Esophagus mucosa (tissue), 1 donor: ENCODE data around the gene NAB2. TPM values are rescaled to one million over a fixed set of nuclear protein-coding genes. Genes with fewer than 3 reads are reported as not detected.

Experiments
- ATAC-seq: fragments of 200-7000 bp; cut with Tn5 transposase; one replicate; pipeline ENCODE4 v1.9.1; 2020
- total RNA-seq: library from RNA; stranded (reverse); gene quantifications from one replicate; pipeline ENCODE4 v1.2.4, GENCODE V29; 2023
- donor health status: DM: yes; HTN: yes; CAD: no.

Gene NAB2
- total RNA-seq, 1 donor from 2014 or later: 13.7 TPM

DNA sequence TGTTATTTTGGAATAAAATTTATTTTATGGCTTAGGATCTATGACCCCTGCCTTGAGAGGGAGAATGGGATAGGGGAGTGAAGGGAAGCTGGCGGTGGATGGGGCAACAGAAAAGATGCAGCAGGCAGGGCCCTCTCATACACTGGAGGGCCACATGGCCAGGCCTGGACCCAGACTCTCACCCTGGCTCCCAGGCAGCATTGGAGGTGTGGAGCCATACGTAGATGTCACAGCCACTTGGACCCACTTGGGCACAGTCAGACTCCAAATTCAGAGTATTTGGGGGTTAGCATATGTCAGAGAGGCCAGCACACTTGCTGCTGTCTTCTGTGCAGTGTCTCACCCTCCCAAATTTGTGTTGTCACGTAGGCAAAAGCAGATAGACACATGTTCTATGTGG is 6.5 kb downstream of the NAB2 start:
- peak; percentile 0 for ATAC-seq

DNA sequence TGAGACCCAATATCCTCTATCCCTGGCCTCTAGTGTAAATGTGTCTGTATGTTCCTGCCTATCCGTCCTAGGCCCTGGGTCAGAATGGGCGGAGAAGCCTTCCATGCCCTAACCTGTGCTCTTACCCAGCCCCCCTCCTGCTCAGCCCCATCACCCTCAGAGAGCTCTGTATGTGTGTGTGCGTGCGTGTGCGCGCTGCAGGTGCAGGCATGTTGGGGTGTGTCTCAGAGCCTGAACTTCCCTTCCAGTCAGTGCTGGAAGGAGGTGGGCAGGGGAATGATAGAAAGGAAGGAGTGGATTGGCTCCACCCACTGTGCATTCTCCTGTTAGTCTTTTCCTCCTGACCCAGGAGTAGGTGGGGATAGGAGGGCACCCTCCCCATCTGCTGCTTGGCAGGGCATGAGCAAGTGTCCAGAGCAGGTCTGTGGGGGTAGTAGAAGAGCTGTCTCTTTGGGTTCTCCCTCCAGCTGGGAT is 7.2 kb downstream of the NAB2 start:
- peak; percentile 86 for ATAC-seq

DNA sequence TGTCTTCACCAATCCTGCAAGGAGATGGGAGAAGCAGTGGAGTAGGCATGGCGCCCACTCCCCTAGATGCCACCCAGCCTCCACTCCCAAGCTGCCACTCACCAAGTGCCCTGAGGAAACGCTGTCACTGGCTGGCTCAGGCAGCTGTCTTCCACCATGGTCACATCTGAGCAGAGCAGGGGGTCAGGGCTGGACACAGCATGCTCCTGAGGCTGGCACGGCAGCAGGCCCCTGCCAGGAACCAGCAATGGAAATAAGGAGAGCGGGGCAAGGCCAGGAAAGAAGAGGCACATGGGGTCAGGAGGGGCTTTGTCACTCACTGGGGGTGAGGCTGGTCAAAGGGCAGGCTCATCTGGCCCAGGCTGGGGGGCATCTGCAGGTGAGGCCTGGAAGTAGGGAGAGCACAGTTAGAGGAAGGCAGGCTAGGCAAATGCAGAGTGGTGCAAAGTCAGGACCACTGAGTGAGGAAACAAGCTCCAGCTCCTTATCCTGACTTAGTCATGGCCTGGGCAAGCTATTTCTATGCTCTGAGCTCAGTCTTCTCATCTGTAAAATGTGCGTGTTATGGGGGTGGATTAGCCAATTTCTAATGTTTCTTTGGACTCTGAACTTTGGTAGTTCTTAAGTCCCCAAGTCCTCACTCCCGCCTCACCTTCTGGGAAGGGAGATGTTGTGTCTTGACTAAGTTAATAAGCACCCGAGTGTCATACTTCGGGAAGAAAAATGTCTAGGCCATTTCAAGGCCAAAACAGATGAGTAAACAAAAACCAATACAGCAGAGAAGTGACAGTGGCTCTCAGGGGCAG is 8.0 kb downstream of the NAB2 start:
- no peak for ATAC-seq

GRCh38 chr12:57097554-57097835 is 8.6 kb downstream of the NAB2 start:
- ATAC-seq: no peak

- no peak for ATAC-seq
These were observed 9.6 kb downstream of the NAB2 start for GRCh38 chr12:57098546-57098945.

GRCh38 chr12:57099047-57099714 is 10.3 kb downstream of the NAB2 start:
- ATAC-seq: no peak

DNA sequence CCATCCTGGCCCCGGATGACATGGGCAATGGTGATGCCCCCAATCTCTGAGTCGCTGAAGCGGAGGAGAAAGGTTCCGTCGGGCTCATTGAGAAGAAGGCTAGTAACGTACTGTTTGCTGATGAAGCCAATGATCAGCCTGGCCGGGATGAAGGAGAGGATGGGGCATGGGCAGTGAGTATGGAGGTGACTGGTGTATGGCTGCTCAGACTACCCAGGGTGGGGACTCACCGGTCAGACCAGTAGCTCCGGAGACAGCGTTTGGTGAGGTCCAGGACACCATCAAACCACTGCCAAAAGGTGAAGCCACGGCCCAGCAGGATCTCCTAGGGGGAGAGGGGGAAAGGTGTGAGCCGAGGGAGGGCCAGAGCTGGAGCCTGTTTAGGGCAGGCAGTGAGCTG is 10.9 kb downstream of the NAB2 start:
- no peak for ATAC-seq

DNA sequence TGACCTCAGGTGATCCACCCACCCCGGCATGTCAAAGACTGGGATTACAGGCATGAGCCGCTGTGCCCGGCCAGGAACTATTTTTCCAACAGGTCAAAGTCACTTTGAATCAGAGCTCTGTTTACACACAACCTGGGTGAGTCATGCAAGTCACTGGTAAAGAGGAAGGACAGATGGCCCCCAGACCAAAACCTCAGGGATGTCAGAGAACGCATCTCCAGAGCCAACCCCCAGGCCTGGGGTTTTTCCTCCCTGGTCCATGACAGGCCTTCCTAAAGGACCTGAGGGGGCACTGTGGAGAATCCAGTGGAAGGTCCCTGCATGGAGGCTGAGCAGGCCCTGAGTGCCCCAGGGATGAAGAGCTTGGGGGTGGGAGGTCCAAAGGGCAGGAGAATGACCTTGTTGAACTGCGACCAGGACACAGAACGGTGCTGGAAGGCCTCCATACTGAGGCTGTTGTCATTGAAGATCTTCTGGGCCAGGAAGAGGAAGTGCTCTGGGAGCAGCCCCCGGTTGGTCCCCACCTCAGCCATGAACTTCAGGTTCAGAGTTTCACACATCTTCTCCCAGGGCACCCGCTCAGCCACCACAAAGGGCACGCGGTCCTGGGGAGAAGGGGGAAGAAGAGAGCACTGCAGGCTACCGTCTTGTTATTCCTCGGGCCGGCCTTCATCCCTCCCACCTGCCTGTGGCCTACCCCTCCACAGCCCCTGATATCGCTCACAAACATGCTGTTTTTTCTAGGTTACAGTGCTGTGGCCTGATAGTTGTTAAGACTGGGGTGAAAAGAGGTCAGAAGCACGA is 13.2 kb downstream of the NAB2 start:
- no peak for ATAC-seq

- ATAC-seq: no peak
These were observed 14.9 kb downstream of the NAB2 start for GRCh38 chr12:57103856-57104255.

DNA sequence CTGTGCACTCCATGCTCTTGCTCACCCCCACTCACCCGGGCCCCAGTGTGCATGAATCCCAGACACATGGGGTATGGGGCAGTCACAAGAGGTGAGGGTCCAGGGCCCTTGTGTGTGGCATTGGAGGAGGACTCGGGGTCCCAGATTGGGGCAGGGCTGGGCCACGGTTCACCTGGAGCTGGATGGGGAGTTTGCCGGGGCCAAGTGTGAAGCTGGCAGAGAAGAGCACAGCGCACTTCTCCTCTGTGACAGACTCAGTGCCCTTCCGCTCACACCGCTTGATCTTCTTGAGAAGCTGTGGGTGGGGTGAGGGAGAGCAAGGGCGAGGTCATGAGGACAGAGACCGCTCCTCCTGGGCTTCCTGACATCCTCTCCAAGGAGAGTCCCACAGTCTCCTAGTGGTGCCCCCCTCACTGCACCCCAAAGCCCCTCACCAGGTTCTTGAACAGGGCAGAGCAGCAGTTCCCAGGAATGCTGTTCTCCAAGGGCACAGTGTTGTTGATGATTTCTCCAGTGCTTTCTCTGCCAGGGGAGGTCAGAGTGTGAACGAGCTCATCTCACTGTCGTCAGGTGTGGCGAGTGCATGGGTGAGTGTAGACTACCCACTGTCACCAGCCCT is 15.5 kb downstream of the NAB2 start:
- ATAC-seq: no peak

- ATAC-seq: no peak
These were observed 16.3 kb downstream of the NAB2 start for GRCh38 chr12:57105011-57105753.

GRCh38 chr12:57106021-57106708 is 17.3 kb downstream of the NAB2 start:
- no peak for ATAC-seq

DNA sequence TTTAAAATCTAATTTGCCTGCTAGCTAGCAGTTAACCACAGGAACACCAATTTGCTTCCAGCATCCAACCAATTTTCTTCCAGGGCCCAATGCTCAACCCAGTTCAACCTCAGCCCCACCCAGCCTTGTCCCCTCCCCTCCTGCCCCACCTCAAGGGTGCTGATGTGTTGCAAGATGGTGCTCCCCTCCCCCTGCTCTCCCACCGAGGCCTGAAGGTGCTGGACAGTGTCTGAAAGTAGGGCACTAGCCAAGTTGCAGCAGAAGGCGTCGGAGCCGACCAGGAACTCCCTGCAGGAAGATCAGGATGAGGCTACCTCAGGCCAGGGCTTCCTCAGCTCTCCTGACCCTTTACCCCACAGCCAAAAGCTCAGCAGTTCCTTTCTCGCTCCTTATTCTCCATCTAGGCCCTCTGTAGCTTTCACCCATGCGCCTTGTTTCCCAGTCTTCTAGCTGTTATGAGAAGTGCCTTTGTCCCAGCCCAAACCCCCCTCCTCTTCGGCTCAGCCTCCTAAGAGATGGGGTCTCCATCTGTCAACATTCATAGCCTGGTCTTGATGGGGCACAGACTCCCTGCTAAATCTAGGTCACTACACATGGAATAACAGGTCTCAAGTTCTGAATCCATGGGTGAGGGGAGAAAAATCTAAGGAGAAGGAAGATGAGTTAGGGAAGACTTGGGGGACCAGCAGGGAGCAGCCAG is 18.7 kb downstream of the NAB2 start:
- ATAC-seq: no peak

GRCh38 chr12:57109207-57110103 is 20.5 kb downstream of the NAB2 start:
- ATAC-seq: no peak

DNA sequence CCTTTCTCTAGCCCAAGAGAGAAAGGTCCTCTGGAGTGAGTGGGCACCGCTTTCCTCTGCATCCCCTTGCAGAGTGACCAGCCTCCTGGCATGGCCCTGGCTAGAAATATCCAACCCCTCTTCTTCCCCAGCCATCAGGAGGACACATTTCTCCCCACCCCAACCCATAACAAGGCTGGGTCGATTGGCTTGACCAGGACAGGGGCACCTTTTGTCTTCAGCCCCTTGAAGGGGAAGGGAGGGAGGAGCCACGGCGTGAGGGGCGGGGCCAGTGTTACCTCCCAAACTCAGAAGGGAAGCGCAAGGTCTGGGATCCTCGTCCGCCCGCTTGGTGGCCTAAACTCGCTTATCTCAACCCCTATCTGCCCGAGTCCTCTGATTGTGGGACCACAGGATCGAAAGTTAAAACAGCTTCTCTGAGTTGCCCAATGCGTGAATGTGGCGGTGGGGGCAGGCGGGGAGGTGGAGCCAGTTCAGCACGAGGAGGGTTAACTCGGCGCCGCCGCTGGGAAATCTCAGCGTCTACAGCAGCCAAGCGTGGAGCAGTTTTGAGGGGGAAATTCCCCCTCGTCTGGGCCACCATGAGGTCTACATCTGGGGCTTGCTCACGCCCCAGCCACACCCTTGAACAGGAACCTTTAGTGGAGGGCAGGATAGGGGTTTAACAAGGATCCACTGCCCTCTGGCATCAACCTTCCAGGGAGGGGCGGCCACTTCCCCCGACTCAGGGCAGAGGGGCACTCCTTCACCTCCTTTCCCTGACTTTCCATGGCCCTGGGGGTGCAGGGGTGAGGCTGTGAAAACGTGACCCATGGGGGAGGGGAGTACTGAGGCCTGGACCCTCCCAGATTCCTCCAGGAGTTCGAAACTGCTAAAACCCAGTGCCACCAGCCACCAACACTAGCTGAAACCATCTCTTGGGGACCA is 21.5 kb downstream of the NAB2 start:
- ATAC-seq: peak; percentile 3

GRCh38 chr12:57111031-57111734 is 22.3 kb downstream of the NAB2 start, which contains the start of gene STAT6:
Gene STAT6, minus strand, starts transcription at chr12:57111362. Its CDS starts 3,084 bp downstream, at chr12:57108278.
- ATAC-seq: peak; percentile 79

GRCh38 chr12:57112492-57113294 is 23.8 kb downstream of the NAB2 start:
- no peak for ATAC-seq
